ENCODE measurements around the gene KPNA6.
A peak's percentile ranks its signal among the peaks of the same experiment; 100 is the strongest.

The KPNA6 gene

DNA sequence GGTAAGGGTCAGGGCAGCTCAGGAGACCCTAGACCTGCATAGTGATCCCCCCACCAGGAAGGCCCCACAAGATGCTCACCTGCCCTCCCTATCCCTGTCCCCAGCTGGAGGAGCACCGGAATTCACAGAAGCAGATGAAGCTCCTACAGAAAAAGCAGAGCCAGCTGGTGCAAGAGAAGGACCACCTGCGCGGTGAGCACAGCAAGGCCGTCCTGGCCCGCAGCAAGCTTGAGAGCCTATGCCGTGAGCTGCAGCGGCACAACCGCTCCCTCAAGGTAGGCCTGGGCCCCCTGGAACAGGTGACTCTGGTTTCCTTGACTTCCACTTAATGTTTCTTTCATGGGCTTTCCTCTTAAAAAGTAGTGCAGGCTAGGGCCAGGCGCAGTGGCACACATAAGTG, 80.0 kb downstream of the KPNA6 start:
- DNase-seq (ENCODE audit: low spot score): no peak

DNA sequence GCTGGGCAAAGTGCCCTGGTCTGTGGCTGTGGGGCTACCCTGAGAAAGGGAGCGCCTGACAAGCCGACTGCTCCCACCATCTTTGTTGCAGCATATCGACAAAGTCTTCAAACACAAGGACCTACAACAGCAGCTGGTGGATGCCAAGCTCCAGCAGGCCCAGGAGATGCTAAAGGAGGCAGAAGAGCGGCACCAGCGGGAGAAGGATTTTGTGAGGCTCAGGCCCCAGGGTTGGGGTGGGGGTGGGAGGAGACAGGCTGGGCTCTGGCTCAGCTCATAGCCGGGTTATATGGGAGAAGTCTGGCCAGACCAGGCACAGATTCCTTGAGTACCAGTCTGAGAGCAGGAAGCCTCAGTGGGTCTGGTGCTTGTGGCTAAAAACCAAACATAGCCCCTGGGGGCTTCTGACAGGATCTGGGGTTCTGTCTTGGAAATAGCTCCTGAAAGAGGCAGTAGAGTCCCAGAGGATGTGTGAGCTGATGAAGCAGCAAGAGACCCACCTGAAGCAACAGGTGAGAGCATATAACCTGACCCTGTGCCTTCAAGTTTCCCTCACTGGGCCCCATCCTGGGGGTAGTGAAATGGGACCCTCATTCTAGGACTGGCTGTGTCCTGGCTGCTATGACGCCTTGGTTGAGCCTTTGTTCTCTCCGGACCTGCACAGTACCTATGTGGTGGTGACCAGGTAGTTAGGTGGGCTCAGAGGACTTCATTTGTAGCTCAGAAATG, 84.5 kb downstream of the KPNA6 start:
- no peak for DNase-seq (ENCODE audit: low spot score)

DNA sequence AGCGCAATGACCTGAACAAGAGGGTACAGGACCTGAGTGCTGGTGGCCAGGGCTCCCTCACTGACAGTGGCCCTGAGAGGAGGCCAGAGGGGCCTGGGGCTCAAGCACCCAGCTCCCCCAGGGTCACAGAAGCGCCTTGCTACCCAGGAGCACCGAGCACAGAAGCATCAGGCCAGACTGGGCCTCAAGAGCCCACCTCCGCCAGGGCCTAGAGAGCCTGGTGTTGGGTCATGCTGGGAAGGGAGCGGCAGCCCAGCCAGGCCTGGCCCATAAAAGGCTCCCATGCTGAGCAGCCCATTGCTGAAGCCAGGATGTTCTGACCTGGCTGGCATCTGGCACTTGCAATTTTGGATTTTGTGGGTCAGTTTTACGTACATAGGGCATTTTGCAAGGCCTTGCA, 87.1 kb downstream of the KPNA6 start:
- DNase-seq (ENCODE audit: low spot score): no peak

DNA sequence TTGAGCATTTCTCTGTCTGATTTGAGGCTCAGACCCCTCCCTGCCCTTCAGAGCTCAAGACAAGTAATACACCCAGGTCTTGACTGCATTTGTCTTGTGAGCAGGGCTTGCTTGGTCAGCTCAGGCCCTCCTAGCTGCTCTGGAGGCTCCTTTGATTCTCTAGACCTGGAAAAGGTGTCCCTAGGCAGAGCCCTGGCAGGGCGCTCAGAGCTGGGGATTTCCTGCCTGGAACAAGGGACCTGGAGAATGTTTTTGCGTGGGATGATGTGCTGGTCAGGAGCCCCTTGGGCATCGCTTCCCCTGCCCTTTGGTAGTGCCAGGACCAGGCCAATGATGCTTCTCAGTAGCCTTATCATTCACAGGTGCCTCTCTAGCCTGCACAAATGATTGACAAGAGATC, 87.7 kb downstream of the KPNA6 start:
- DNase-seq (ENCODE audit: low spot score): no peak

DNA sequence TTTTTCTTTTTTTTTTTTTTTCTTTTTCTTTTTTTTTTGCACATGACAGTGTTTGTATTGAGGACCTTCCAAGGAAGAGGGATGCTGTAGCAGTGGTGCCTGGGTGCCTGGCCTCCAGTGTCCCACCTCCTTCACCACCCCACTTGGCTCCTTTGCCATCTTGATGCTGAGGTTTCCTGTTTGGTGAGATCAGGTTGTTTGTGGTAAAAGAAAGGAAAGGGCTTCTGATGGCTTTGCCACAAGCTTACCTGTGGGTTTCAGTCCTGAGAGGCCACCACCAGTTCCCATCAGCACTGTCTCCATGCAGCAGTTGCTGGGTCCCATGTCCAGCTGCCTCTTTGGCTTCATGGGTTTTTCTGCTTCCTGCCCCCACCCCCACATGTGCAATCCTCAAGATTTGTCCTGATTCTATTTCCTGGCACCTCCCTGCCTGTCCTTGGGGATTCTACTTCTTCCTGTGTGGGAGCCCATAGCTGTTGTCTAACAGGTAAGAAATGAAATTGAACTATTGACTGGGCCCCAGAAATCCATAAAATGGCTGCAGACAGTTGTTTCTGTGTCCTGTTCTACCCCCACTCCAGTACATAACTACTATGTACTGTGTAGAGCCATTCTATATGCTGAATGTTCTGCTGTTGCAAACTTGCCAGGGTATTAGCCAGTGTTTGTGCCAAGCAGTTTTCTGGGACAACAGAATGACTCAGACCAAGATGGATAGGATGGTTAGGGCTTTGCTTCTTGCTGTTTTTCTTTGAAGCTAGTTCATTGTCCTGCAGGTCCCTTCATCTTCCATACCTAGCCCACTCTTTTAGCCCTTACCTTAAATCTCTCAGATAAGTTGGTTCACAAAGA, 88.3 kb downstream of the KPNA6 start:
- no peak for DNase-seq (ENCODE audit: low spot score)

DNA sequence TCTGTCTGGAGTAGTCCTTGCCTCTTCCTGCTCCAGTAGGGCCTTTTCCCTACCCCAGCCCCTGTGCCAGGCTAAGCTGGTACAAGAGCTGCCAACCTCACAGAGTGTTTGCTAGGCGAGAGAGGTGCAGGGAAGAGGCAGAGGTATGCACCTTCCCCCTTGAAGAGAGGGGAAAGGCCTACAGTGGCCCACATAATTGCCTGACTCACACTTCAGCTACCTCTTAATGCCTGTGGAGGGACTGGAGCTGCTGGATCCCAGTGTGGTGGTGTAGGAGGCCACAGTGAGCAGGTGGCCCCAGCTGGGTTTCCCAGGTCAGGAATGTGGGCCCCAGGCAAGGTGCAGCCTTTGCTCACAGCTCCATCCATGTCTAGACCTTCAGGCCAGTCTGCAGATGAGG, 89.2 kb downstream of the KPNA6 start:
- no peak for DNase-seq (ENCODE audit: low spot score)

DNA sequence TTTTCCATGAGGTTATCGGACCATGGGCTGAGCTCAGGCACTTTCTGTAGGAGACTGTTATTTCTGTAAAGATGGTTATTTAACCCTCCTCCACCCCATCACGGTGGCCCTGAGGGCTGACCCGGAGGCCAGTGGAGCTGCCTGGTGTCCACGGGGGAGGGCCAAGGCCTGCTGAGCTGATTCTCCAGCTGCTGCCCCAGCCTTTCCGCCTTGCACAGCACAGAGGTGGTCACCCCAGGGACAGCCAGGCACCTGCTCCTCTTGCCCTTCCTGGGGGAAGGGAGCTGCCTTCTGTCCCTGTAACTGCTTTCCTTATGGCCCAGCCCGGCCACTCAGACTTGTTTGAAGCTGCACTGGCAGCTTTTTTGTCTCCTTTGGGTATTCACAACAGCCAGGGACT, 90.0 kb downstream of the KPNA6 start:
- no peak for DNase-seq (ENCODE audit: low spot score)

DNA sequence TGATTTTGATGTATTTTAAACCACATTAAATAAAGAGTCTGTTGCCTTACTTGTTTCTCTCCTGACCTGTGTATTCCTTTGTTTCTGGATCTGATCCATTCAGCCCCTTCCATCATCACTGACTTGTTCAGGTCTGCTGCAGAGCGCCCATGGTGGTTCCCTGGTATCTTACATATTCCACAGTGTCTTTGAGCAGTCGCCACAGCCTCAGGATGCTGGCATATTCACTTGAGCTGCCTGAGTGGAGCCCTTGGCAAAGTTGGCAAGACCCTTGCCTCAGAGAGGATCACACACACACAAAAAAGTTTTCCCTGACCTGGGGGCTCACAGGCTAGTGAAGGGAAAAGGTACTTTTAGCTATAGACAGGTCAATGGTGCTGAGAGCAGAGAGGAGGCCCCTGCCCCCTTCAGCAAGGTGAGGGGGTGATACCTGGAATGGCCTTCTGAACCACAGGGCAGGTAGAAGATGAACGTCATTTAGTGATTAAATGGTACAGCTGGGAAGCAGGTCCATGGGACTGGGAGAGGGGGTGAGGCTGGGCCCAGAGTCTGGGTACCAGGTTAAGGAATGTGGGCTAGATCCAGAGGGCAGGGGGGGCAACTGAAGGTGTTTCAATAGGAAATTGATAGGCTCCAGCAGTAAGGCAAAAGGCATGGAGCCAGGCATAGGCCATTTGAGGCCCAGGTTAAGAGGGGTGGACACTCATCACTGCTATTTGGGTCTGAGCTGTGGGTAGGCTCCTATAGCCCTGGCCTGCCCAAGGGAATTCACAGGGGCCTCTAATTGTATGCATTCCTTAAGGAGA, 90.6 kb downstream of the KPNA6 start:
- DNase-seq (ENCODE audit: low spot score): no peak

DNA sequence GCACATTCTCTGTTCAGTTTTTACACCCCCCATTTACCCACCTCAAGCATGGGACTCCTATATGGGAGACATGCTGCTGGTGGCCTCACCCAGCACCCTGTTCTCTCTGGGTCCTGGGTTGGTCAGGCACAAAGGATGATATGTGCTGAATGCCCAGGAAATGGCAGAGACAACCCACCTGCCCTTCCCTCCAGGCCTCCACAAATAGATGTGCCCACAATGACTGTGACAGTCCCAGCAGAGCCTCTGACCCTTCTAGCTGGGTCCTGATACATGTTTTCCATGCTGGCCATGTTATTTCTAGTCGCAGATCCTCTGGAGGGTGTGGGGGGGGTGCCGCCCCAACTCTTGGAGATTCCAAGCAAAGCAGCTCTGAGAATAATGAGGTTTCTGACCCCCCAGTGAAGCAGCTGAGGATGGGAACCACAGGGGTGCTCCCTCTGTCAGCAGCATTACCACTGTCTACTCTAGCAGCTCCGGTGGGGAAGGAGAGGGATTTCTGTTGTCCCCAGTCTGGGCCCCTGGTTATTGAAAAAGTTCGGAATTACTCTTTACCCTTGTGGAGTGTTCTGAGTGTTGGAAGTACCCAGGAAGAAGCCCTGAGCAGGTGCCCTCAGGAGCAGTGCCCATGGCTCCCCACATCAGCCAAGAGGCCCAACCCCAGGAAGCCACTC, 91.3 kb downstream of the KPNA6 start:
- DNase-seq (ENCODE audit: low spot score): no peak

DNA sequence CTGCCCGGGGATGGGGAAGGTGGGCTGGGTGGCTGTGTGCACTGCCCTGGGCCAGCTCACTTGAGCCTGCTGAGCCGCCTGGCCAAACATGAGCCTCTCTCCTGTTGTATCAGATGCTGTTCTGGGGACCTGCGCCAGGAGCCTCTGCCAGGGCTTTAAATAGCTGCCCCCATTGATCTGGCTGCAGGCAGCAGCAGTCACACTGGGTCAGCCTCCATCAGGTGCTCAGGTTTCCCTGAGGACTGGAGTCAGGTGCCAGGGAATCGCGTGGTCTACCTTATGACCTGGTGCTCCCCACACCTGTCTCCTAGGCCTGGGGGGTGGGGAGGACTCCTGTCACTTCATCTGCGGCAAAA, 91.8 kb downstream of the KPNA6 start:
- DNase-seq (ENCODE audit: low spot score): no peak

DNA sequence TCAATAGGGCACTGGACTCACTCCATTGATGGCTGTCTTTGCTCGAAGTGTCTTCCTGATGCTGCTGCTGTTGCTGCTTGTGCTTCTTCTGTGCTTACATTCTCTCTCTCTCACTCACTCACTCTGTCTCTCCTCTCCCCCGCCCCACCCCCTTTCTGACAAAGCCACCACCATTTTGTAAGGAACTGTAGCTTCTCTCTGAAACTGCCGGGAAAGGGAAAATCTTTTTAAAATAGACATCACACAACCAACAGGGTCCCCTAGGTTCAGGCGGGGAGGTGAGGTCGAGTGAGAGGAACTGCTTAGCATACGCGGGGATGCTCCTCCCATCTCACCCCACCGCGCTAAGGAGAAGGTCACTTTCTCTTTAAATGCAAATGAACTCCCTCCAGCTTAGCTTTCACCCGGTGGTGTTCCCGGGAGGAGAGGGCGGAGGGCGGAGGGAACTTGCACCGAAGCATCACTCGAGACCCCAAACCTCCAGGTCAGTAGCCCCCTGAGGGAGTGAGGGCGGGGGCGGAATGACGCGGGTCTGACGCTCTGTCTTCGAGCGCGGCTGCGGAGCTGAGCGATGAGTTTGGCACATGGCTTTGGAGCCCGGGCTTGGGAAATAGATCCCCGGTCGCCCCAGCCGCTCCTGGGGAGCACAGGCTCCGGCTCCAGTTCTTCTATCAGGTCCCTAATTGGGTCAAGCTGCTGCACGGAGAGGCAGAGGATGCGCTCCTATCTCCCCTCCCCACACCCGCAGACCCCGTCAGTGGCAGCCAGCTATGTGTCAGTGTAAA, 92.6 kb downstream of the KPNA6 start, which contains the start of gene CCDC28B:
Gene CCDC28B (plus strand): TSS at position 370 of the 785 bp plus-strand sequence. CDS start 1,341 bp downstream, outside the sequence.
- peak; percentile 82 for DNase-seq (ENCODE audit: low spot score)

DNA sequence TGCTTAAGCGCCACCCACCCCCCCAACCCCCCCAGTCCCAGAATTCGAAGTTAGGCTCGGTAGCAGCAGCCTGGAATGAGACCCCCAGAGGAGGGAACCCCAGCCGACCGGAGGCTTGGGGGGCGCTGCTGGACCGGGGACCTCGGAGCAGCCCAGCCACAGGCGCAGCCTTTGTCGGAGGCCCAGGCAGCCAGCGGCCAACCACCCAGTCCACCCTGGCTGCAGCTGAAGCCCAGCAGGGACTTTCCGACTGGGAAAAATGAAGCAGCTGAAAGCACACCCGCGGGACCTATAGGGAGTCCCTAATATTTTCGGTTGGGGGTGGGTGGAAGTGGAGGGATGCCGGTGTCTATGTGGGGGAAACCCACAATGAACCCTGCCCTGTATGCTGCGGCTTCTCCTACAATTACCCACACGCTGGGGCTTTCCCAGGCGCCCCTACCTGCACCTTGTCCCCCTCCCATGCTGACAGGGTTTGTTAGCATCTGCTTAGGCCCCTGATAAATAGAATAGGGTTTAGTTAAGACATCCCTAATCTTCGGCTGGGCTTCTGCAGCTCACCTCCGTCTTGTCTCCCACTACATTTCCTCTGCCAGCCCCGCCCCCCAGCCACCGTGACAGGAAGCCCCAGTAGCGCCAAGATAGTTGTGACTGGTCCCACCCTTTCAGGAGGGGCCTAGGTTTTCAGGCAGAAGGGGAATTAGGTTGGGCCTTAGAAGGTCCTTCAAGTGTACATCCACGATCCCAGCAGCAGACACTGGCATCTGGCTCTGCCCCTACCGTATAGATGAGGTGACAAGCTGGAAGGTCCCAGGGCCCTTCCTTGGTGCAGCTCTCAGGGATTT, 93.4 kb downstream of the KPNA6 start:
- DNase-seq (ENCODE audit: low spot score): peak; percentile 78

DNA sequence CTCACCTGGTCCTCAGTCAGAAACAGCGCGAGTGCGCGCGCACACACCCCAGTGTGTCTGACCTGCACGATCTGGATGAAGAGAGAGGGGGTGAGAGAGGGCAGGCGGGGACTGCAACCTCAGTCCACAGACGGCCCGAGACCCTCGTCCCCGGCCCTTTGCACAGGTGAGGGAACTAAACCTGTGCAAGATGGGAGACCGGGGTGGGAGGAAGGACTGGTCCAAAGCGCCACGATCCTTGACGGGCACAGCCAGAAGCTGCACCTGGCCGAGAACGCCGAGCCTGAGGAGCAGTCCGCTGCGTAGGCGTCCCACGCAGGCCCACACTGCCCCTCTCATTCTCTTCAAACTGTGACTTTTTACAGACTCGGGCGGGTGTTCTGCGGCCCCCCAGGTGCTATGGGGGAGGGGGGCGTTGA, 97.1 kb downstream of the KPNA6 start:
- DNase-seq (ENCODE audit: low spot score): no peak

DNA sequence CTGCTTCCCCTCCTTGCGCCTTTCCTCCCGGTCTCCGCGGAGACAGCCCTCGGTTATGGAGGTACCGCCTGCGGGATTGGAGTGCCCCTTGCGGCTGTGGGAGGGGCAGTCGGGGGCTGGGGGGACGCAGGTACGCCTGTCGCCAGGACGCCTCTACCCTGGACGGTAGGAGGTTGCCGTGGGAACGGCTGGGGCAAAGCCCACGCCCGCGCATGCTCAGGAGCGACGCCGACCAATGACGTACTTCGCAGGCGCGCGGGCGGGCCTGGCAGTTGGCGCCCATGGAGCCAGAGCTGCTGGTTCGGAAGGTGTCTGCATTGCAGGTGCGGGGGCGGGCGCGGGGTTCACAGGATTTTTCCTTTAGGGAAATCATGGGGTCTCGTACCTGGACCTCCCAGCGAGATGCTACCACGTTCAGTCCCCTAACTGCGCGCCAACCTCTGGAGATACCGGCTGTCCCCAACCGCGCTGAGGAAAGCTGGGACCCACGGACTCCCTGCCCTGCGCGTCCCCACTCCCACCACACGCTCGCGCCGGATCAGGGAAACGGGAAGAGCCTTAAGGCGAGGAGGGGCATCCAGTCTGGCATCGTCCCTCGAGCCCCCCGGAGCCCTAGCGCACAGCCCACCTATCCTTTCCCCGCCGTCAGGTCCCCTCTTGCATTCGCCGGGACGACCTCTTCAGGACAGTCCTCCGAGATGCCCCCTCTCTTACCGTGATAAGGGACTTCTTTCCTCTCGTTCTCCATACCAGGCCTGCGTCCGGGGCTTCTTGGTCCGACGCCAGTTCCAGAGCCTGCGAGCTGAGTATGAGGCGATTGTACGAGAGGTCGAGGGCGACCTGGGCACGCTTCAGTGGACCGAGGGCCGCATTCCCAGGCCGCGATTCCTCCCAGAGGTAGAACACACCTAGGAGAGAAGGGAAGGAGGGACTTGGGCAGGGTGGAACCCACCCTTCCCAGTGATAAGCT, 97.8 kb downstream of the KPNA6 start, which contains the start of gene IQCC:
Gene IQCC (plus strand): TSS at position 271 of the 970 bp plus-strand sequence. CDS start 11 bp downstream, at position 282.
- DNase-seq (ENCODE audit: low spot score): peak; percentile 95

DNA sequence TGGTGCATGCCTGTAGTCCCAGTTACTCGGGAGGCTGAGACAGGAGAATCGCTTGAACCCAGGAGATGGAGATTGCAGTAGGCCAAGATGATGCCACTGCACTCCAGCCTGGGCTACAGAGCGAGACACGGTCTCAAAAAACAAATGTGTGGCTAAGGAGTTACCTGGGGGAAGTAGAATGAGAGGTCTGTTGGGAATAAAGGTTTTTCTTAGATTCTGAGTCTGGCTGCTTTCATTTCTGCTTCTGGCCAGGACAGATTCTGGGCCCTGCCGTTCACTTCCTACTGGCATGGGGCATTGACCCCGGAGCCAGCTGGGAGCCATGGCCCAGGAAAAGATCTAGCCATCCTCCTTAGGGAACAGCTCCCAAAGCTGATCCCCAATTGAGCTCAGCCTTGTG, 100.6 kb downstream of the KPNA6 start:
- DNase-seq (ENCODE audit: low spot score): no peak

DNA sequence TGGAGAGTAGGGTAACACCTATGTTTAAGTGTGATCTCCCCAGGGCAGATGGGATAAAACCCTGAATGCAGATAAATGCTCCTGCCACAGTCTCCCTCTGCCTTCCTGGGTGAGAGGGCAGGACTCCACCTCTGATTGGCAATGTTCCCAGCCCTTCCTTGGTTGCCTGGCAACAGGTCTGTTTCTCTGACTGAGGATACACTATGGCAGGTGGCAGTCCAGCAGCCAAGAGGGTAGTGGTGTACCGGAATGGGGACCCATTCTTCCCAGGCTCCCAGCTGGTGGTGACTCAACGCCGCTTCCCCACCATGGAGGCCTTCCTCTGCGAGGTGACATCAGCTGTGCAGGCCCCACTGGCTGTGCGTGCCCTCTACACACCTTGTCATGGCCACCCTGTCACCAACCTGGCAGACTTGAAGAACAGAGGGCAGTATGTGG, 101.1 kb downstream of the KPNA6 start, which contains the start of gene DCDC2B:
Gene DCDC2B (plus strand): TSS at position 199 of the 438 bp plus-strand sequence. CDS start 5 bp downstream, at position 204.
- DNase-seq (ENCODE audit: low spot score): no peak

DNA sequence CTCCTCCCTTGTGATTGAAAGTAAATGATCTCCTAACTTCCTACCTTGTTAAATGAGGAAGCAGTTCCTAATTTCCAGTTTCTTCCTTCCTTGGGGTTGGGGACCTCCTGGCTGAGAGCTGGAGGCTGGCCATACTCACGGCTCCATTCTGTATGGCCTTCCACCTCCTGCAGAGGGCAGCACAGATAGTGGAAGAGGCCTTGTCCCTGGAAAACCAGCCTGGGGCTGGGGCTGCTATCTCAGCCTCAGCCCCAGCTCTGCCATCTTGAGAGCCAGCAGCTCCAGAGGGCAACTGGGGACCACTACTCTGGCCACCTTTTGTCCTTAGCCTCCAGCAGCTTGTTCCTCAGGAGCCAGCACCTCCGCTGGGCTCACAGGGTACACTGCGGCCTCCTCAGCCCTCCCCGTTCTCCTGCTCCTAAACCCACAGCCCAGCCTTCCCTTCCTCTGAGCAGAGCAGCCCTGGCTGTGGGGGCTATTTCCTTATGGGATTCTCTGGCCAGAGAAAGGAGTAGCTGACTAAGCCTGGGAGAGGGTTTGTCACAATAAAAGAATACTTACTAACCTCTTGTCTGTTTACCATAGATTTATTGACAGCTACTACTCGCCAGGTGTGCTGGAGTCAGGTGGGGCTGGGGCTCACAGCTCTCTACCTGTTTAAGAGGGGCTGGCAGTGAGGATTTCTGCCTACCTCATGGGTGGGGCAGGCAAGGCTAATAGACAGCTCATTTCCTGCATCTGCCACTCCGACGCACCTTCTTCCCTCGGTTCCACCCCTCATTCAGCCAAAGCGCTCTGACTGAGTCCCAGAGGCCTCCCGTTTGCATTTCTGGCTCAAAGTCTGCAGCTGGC, 108.0 kb downstream of the KPNA6 start:
- DNase-seq (ENCODE audit: low spot score): peak; percentile 84

DNA sequence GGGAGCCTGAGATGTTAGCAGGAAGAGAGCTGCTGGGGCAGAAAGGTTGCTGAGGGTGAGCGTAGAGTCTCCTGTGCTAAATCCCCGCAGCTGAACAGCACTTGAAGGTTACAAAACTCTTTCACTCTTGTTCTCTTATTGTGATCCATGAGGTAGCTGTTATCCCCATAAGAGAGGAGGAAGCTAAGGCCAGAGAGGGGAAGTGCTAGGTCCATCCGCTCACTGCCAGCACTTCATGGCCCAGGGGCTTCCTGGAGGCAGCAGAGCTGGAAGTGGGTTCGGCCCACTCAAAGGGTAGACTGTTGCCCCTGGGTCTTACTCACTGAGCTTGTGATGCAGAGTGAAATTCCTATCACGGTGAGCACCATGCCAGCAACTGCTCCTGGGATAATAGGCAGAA, 108.7 kb downstream of the KPNA6 start:
- DNase-seq (ENCODE audit: low spot score): no peak
